Neural progenitor cell (in vitro differentiated cells): ENCODE measurements around the gene LRRC32. TPM values are rescaled to one million over a fixed set of nuclear protein-coding genes. Genes with fewer than 3 reads are reported as not detected.
A peak's percentile ranks its signal among the peaks of the same experiment; 100 is the strongest.

Source experiments
- DNase-seq: peaks from one replicate; pipeline ENCODE4 v3.0.0-alpha.2; 2016; ENCODE audit warnings: low spot score
- H2AFZ ChIP-seq: fragments of 200-600 bp; sonication (generic); replicated peaks from 2 replicates; pipeline ENCODE4 v1.6.1; 2016; ENCODE audit warnings: antibody characterized with exemption
- H3F3A ChIP-seq: fragments of 200-600 bp; sonication (generic); 2 replicates; pipeline ENCODE4 v1.6.1; 2016; ENCODE audit warnings: antibody characterized with exemption, low read depth
- H3K27ac ChIP-seq: fragments of 200-600 bp; sonication (generic); 2 replicates; pipeline ENCODE4 v1.5.1; 2016; ENCODE audit warnings: mild to moderate bottlenecking
- H3K27me3 ChIP-seq: fragments of 200-600 bp; sonication (generic); 2 replicates; pipeline ENCODE4 v1.6.1; 2016; ENCODE audit warnings: mild to moderate bottlenecking, moderate library complexity
- H3K36me3 ChIP-seq: fragments of 200-600 bp; sonication (generic); 2 replicates; pipeline ENCODE4 v1.5.1; 2016
- H3K4me1 ChIP-seq: fragments of 200-600 bp; sonication (generic); 2 replicates; pipeline ENCODE4 v1.6.1; 2016; ENCODE audit warnings: mixed run types
- H3K4me2 ChIP-seq: fragments of 200-600 bp; sonication (generic); 2 replicates; pipeline ENCODE4 v1.6.1; 2016
- H3K4me3 ChIP-seq: fragments of 200-600 bp; sonication (generic); 2 replicates; pipeline ENCODE4 v1.5.1; 2016
- H3K79me2 ChIP-seq: fragments of 200-600 bp; sonication (generic); 2 replicates; pipeline ENCODE4 v1.6.1; 2016; ENCODE audit warnings: low read depth
- H3K9ac ChIP-seq: fragments of 200-600 bp; sonication (generic); 2 replicates; pipeline ENCODE4 v1.6.1; 2016
- H3K9me3 ChIP-seq: fragments of 200-600 bp; sonication (generic); 2 replicates; pipeline ENCODE4 v1.5.1; 2016; ENCODE audit warnings: low read depth
- H4K20me1 ChIP-seq: fragments of 200-600 bp; sonication (generic); 2 replicates; pipeline ENCODE4 v1.6.1; 2016; ENCODE audit warnings: low read depth
- H3K27ac Mint-ChIP-seq: 3 replicates; pipeline ENCODE4 v1.8.0; 2021; ENCODE audit warnings: mixed read lengths
- H3K27me3 Mint-ChIP-seq: 2 replicates; pipeline ENCODE4 v1.8.0; 2022; ENCODE audit warnings: low read depth, mild to moderate bottlenecking, inconsistent platforms, moderate library complexity, mixed read lengths; ENCODE audit not compliant: insufficient read depth
- H3K36me3 Mint-ChIP-seq: 3 replicates; pipeline ENCODE4 v1.8.0; 2021; ENCODE audit warnings: mixed read lengths
- H3K4me1 Mint-ChIP-seq: 3 replicates; pipeline ENCODE4 v1.8.0; 2021; ENCODE audit warnings: mixed read lengths
- H3K4me3 Mint-ChIP-seq: 3 replicates; pipeline ENCODE4 v1.8.0; 2021; ENCODE audit warnings: mild to moderate bottlenecking, moderate library complexity, mixed read lengths
- H3K9me3 Mint-ChIP-seq: 3 replicates; pipeline ENCODE4 v1.8.0; 2020; ENCODE audit warnings: mixed read lengths
- EZH2 ChIP-seq: fragments of 200-600 bp; sonication (generic); IDR thresholded peaks from 2 replicates; pipeline ENCODE4 v1.6.1; 2017; ENCODE audit warnings: antibody characterized with exemption, mild to moderate bottlenecking, moderate library complexity
- EZH2phosphoT487 ChIP-seq: fragments of 200-600 bp; sonication (generic); IDR thresholded peaks from 2 replicates; pipeline ENCODE4 v1.6.1; 2017; ENCODE audit warnings: antibody characterized with exemption
- total RNA-seq: library from RNA; depleted of rRNA; stranded (reverse); fragments of >200 nt; gene quantifications from 2 replicates; pipeline ENCODE4 v1.2.3, GENCODE V29; 2015; ENCODE audit warnings: low replicate concordance
- TF ChIP-seq, protein P1 (sequence below): fragments of 200-600 bp; sonication (generic); IDR thresholded peaks from 2 replicates; pipeline ENCODE4 v1.5.1; 2017; ENCODE audit warnings: antibody characterized with exemption, mild to moderate bottlenecking

The LRRC32 gene
- total RNA-seq, 1 donor from 2014 or later = 0.21 TPM

DNA sequence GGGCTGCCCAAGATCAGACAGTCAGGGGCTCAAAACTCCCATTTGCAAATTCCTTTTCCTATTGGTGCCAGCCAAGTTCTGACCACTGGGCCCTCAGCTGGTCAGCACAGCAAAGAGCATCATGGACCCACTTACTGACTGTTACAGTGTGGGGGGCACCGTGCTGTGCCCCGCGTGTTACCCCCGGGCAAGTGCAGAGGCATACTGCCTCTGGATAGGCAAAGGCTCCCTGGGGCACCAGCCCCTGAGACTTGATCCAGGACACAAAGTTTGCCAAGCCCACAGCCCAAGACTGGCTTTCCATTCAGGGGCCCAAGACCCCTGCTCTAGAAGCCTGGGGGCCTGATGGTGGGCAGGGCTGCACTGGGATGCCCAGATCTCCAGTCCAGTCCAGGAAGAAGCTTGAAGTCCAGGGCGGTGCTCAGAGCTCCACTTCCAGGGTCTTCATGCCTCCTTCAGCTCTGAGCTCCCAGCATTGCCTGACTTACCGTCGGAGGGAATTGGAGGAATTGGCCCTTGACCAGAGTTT, 6.6 kb downstream of the LRRC32 start:
- Histone ChIP-seq H3K27me3 (peaks cover 3% of the 10 kb centered on the region), H3K4me1 (peaks cover 10% of the 10 kb centered on the region), H3K79me2 (no peaks in the 10 kb centered on the region), H2AFZ (no peak overlapping the region), H3K4me3 (no peak overlapping the region), H3K4me2 (no peak overlapping the region), H3K9ac (no peak overlapping the region), H3K36me3 (no peaks in the 10 kb centered on the region), H4K20me1 (no peaks in the 10 kb centered on the region), H3K27ac (no peak overlapping the region), H3K9me3 (no peaks in the 10 kb centered on the region), H3F3A (no peaks in the 10 kb centered on the region)
- H3K4me3 Mint-ChIP-seq = no peak overlapping the region
- no peaks in the 10 kb centered on the region for H3K36me3 Mint-ChIP-seq
- peaks cover 8% of the 10 kb centered on the region for H3K27me3 Mint-ChIP-seq
- no peaks in the 10 kb centered on the region for H3K9me3 Mint-ChIP-seq
- peak overlapping the region; percentile 63 for H3K27ac Mint-ChIP-seq
- H3K4me1 Mint-ChIP-seq = peaks cover 24% of the 10 kb centered on the region
- no peak for DNase-seq
- no peak for TF ChIP-seq EZH2phosphoT487
- TF ChIP-seq, protein P1, sequence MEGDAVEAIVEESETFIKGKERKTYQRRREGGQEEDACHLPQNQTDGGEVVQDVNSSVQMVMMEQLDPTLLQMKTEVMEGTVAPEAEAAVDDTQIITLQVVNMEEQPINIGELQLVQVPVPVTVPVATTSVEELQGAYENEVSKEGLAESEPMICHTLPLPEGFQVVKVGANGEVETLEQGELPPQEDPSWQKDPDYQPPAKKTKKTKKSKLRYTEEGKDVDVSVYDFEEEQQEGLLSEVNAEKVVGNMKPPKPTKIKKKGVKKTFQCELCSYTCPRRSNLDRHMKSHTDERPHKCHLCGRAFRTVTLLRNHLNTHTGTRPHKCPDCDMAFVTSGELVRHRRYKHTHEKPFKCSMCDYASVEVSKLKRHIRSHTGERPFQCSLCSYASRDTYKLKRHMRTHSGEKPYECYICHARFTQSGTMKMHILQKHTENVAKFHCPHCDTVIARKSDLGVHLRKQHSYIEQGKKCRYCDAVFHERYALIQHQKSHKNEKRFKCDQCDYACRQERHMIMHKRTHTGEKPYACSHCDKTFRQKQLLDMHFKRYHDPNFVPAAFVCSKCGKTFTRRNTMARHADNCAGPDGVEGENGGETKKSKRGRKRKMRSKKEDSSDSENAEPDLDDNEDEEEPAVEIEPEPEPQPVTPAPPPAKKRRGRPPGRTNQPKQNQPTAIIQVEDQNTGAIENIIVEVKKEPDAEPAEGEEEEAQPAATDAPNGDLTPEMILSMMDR = no peak
- no peak for TF ChIP-seq EZH2

GRCh38 chr11:76663486-76663810, 7.1 kb downstream of the LRRC32 start:
- no peaks in the 10 kb centered on the region for H4K20me1 ChIP-seq
- Mint-ChIP-seq H3K9me3 (no peaks in the 10 kb centered on the region), H3K36me3 (no peaks in the 10 kb centered on the region), H3K27ac (peak overlapping the region; percentile 63), H3K4me3 (no peak overlapping the region), H3K27me3 (peaks cover 8% of the 10 kb centered on the region), H3K4me1 (peaks cover 24% of the 10 kb centered on the region)
- H3F3A ChIP-seq = no peaks in the 10 kb centered on the region
- TF ChIP-seq EZH2 = no peak
- no peak for TF ChIP-seq EZH2phosphoT487
- no peak overlapping the region for H3K4me3 ChIP-seq
- no peak for DNase-seq
- no peak overlapping the region for H3K4me2 ChIP-seq
- H3K9me3 ChIP-seq = no peaks in the 10 kb centered on the region
- H3K4me1 ChIP-seq = peaks cover 10% of the 10 kb centered on the region
- H3K27me3 ChIP-seq = no peaks in the 10 kb centered on the region
- no peaks in the 10 kb centered on the region for H3K79me2 ChIP-seq
- no peak overlapping the region for H3K9ac ChIP-seq
- no peaks in the 10 kb centered on the region for H3K36me3 ChIP-seq
- H2AFZ ChIP-seq = no peak overlapping the region
- no peak overlapping the region for H3K27ac ChIP-seq

DNA sequence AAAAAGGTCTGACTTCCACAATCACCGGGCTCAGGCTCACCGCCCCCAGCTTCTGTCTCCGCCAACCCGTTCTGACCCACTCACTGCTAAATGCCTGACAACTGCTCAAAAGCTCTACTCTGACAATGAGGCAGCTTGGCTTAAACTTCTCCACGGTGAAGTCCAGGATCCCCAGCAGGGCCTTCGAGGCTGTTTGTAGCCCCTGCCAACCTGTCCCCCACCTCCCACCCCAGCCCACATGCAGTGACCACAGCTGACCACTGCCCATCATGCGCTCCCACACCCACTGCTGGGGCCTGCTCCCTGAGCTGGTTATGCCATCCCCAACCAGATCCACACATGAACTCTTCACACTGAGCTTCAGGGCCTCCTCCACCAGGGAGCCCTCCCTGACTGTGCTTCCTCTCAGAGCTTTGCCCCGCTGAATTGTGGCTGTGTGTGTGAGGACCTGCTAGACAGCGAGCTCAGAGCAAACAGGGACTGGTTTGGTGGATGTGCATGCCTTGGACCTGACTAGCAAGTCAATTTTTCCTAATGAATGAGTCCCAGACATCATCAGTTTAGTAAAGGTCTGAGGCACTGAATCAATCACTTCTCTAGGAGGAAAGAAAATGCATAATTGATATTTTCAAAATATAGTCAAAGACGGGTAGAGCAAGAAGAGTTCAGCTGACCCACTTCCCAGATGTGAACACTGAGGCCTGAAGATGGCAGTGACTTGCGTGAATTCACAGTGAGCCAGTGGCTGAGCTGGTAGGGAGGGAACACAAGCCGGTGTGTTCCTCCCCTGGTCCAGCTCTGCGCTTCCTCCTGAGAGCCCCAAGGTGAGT, 7.7 kb downstream of the LRRC32 start:
- Mint-ChIP-seq H3K4me1 (peaks cover 24% of the 10 kb centered on the region), H3K27ac (no peak overlapping the region), H3K4me3 (no peak overlapping the region), H3K9me3 (no peaks in the 10 kb centered on the region), H3K36me3 (no peaks in the 10 kb centered on the region), H3K27me3 (peaks cover 6% of the 10 kb centered on the region)
- TF ChIP-seq, protein P1 = no peak
- TF ChIP-seq EZH2 = no peak
- no peak for TF ChIP-seq EZH2phosphoT487
- Histone ChIP-seq H3K27me3 (no peaks in the 10 kb centered on the region), H3K4me2 (no peak overlapping the region), H3F3A (no peaks in the 10 kb centered on the region), H4K20me1 (no peaks in the 10 kb centered on the region), H2AFZ (no peak overlapping the region), H3K9ac (no peak overlapping the region), H3K4me1 (peaks cover 10% of the 10 kb centered on the region), H3K79me2 (no peaks in the 10 kb centered on the region), H3K9me3 (no peaks in the 10 kb centered on the region), H3K27ac (no peak overlapping the region), H3K36me3 (no peaks in the 10 kb centered on the region), H3K4me3 (no peak overlapping the region)
- DNase-seq = no peak
